ENCODE results near the gene STX7.

The STX7 gene

DNA sequence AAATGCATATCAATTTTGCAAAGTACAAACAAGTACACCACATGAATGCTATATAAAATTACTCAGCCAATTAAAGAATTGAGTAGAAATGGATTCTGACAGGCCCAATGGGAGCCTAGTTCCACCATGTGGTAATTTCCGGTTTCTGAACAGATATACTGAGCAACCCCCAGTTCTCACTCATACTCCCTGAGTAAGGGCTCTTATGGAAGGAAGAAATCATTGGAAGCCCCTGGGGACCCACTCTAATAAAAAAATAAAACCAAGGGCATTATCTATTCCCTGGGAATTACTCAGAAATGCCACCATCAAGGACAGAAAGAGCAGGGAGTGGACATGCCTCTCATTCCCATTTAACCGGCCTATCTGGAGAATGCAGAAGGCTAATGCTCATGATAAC, 34.6 kb downstream of the STX7 start:
- FAIRE-seq (no peak), DNase-seq (ENCODE audit: low spot score) (no peak)

DNA sequence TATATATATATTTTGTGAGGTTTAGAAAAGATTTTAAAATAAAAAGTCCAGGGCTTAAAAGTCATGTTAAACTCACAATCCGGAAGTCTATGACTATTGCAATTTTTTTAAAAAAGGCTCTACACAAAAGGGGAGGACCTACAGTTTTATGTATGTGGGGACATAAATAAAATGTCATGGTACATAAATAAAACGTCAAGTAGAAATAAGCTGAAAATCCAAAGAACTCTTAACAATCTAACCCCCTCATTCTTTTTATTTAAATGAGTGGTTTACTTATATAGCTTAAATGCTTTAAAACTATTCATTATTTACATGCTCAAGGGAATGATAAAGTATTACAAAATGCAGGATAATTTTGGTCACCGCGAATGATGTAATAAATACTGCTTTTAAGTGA, 36.2 kb downstream of the STX7 start:
- DNase-seq (ENCODE audit: low spot score) (no peak), FAIRE-seq (no peak)

DNA sequence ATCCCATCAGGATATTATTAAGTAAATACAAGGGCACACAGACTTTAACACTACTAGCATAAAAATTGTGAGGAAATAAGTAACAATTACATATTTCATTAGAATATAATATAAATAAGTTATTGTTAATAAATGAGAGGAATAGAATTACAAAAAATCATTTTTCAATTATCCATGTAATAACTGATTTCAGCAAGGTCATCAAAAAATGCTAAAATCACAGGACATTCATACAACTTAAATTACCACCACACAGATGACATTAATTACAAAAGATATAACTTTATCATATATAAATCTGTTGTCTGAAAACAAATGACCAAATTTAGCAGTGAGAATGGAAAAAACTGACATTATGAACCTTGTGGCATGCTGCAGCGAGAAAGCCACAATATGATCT, 37.0 kb downstream of the STX7 start:
- FAIRE-seq: peak; percentile 12
- DNase-seq (ENCODE audit: low spot score): no peak

DNA sequence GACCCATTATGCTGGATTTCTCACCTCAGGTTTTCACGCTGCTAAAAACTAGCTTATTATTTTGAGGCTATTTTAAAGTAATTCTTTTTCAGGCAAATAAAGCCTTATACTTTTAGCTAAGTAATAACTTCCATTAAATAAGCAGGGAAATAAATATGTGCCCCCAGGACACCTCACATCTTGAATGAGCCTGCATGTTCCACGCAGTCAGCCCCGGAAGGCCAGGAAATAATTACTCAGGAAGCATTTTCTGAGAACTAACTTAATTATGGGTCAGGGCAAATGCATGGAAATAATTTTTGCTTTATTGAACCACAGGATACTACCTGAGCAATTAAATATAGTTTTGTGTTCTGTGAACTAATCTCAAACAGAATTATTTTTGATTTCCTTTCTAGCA, 41.1 kb downstream of the STX7 start:
- FAIRE-seq: no peak

DNA sequence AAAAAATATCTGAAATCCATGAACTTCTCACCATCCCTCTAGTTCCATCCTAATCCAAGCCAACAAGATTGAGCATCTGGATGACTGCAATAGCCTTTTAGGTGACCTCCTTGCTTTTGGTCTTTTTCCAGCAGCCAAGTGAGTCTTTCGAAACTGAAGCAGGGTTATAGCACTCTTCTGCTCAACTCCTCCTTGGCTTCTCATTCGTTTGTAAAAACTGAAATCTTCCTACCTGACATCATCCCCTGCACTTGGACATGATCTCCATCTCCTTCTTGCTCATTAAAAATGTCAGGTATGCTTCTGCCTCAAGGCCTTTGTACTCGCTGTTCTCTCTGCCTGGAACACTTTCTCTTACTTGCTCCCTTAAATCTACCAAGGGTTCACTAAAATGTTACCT, 46.0 kb downstream of the STX7 start:
- DNase-seq (ENCODE audit: low spot score): no peak
- FAIRE-seq: no peak

More for the DNA sequence above, 41.1 kb downstream of the STX7 start:
- DNase-seq (ENCODE audit: low spot score): no peak

DNA sequence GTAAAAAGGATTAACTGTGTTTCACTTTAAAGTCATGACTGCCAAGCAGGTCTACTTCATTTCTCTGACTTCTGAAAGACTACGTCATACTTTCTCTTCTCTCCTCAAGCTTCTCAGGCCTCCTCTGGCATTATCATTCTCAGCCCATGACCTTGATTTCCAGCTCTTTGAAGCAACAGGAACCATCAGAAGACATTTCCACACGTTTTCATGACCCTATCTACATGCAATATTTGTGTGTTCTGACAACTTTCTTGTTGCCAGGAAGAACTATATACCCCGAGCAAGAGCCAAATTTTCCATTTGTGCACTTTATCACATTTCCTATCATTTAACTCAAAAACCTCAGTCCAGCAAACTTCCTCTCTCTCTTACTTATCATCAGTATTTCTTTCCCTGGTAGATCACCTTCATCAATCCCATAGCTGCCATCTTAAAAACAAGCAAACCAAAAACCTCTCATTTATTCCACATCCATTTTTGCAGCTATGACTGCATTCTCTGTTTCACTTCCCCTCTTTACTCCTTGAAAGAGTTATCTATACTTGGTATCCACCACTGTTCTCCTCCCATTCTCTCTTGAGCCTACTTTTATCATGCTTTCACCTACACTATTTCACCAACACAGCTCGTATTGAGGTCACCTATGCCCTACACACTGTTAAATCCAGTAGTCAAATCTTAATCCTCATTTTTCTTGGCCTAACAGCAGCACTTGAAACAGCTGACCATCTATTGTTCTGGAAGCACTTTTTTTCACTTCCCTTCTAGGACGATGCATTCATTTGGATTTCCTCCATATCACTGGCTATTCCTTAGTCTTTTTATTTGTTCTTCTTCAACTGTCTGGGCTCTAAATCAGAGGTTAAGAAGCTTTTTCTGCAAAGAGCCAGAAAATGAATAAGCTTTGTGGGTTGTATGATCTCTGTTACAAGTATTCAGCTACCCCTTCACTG, 47.1 kb downstream of the STX7 start:
- no peak for DNase-seq (ENCODE audit: low spot score)

DNA sequence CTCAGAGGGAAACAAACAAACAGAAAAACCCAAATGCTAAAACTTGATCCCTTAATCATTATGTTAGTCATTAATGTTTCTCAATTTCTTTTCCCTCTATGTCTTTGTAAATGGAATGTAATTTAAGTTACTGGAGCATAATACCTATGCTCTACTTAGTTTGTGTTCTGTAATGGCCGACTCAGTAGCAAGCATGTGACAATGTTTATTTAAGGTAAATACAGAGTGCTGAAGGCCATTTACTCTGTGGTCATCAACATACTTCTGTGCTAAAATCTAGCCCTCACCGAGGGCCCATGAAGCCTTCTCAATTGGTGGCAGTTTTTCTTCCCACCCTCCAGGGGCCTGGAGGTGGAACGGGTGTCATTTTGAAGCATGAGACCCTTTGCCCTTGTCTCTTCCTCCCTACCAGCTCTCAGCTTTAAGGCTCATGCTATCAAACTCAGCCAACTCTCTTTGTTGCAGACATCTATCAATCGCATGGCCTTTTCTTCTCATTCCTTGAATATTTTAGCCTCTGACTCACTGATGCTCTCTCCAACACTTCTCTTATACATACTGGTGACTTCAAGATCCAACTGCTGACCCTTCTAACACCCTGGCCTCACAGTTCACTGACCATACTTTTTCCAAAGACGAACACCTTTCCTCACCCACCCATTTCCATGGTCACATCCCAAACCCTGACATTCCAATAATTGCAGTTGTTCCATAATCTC, 48.2 kb downstream of the STX7 start:
- DNase-seq (ENCODE audit: low spot score): peak; percentile 78
- FAIRE-seq: peak; percentile 73

More for the DNA sequence above, 47.1 kb downstream of the STX7 start:
- FAIRE-seq: no peak

DNA sequence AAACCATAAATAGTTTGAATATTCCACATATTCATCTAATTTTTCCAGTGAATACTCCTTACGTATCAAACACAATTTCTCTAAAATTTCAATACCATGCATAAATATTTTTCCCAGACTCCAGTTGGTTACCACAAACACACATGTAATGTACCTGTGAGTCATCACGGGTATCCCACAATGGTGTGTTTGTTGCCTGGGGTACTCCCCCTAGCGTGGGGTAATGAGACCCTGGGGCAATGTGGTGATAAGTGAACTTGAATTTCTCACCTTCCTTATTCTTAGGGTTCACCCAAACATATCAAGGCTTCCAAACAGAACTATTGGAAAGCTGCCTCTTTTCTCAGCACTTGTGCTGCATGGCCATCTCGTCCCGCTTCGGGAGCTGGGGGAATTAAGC, 51.0 kb downstream of the STX7 start:
- DNase-seq (ENCODE audit: low spot score) (no peak), FAIRE-seq (no peak)

DNA sequence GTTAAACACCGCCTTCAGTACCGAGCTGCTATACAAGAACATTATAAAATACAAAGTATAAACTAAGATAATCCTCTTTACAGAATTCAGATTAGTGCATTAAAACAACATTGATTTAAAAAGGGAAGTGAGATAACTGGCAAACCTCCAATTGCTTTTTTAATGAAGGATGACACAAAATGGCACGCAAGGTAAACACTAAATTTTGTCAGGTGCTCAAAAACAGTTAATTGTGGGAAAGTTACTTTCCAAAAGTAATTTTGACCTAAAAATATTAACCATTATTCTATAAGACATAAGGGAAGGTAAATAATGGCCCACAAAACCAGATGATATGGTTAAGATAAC, 53.3 kb downstream of the STX7 start:
- DNase-seq (ENCODE audit: low spot score) (no peak), FAIRE-seq (no peak)

DNA sequence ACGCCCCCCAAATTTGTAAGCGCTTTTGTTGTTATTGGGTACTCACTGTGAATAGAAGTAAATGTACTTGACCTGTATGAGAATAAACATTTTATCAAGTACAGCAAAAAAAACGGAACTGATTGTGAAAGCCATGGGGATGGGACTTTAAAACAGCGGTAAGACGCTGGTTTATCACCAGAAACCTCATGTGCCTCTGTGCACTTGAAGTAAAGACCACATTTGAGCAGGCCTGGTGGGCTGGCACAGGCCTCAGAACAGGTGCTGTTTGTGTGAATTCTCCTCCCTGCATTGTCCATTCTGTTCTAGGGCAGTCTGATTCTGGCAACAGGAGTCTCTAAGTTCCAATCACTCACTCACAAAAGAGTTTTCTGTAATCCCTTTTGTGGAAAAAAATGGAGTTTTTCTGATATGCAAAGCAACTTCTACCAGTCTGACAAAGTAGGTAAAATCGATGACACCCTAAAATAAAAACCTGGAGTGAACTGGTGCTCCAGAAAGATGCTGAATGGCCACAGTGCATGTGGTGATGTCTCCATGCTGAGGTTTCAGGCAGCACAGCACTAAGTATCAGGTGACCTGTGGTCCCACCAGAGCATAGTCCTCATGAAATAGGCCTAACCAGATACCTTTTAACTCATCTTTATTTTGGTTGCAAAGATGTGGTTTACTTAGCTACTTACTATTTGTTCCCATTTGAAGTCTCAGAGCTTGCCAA, 53.9 kb downstream of the STX7 start:
- DNase-seq (ENCODE audit: low spot score) (no peak), FAIRE-seq (no peak)

DNA sequence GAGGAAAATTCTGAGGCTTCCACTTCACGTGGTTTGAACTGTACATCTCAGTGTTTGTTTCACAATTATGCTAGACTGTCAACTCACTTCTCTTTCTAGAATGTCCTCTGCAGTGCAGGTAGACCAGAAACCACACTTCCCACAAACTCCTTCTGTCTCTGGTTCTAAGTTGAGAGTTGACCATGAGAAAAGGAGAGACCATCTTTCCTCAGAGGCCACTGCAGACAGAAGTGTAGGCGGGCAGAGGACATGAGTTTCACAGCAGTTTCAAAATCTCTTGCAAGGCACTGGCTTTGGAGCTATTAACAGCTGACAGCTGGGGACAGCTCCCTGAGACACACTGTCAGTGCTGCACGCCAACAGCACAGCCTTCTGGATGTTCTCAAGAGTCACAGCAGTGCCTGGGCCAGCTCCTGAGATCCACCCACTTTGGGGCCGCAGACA, 56.2 kb downstream of the STX7 start:
- DNase-seq (ENCODE audit: low spot score): no peak
- no peak for FAIRE-seq

DNA sequence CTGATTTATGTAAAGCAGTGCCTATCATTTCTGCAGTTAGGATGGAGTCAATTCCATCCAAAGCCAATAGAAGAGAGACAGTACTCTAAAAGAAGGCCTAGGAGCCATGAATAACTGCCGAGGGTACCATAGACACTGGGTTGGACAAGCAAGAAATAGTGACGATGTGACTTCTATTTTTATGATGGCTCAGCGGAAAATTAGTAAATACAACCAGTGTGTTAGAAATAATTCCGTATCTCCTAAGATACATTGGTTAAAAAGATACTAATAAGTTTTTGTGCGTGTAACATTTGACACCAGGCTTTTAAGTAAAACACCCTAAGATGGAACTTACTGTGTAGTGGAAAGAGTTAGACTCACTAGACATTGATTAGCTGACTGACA, 66.1 kb downstream of the STX7 start:
- no peak for FAIRE-seq
- DNase-seq (ENCODE audit: low spot score): no peak

DNA sequence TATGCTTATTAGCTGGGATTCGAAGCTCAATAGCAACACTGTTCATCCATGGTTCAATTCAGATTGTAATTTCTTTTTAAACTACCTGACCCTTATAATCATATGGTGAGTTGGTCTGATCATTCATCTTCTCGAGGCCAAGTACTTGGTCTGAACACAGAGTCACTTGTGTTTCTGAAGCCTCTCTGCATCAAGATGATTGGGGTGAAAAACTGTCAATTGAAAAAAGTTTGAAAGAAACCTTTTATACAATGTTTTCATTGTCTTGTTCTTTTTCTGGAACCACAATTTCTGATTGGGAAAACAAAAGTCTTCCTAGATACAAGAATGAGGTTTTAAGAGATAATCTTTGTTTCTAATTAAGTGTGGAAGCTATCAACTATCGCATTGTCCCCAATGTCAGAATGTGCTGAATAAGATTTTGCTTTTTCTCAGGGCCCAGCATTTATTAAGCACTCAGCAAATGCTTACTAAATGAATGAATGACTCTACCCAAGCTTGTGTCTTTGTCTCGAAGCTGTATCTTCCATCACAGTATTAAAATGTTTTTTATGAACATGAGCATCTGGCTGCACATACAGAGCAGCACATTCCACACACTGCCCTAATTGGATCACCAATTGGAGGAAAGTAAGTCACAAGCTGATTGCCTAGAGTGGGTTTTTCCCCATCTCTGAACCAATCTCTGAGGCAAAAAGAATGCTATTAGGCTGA, 66.6 kb downstream of the STX7 start:
- no peak for DNase-seq (ENCODE audit: low spot score)
- no peak for FAIRE-seq

DNA sequence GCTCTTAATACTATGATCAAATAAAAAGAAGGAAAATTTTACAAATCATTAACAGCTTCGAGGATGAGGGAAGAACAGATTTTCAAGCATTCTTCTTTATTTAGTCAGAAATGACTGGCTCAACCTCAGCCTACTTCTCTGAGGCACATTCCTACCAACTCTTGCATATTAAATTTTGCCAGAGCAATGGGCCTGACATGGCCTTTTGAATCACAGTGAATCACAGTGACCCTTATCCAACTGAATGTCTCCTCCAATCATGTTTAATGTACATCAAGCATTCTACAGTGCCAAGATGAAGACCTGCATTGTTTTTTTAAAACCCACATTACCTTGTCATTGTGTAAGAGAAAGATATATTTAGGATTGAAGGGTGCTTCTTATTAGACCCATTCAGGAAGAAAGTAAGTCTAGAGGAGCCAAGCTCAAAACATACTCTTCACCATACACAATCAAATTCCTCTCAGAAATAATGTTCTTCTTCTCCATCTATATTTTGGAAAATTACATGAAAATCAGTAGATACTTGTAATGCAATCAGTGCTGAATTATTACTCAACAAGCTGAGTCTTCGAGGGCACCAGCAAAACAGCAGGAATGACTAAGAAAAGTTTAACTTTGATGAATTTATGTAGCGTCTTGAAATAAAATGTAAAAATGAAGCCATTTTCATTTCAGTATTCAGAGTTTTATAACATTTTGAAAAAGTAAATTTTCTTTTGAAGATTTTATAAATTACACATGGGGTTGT, 67.5 kb downstream of the STX7 start:
- peak; percentile 95 for DNase-seq (ENCODE audit: low spot score)

DNA sequence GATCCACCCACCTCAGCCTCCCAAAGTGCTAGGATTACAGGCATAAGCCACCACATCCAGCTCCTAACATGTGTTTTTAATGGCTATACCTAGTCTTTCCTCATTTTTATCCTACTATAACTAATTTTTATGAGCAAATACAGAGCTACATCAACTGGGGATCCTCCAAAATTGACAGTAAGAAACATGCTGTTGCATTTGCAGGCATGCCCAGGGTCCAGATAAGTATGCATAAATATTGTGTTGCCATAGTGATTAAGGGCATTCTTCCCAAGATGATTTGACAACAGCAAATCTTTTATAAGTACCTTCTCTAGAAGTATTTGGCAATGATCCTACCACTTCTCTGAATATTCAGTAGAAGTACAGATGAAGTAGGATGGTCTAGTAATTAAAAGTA, 69.7 kb downstream of the STX7 start:
- DNase-seq (ENCODE audit: low spot score): peak; percentile 31
- no peak for FAIRE-seq

More for the DNA sequence above, 67.5 kb downstream of the STX7 start:
- FAIRE-seq: peak; percentile 99

DNA sequence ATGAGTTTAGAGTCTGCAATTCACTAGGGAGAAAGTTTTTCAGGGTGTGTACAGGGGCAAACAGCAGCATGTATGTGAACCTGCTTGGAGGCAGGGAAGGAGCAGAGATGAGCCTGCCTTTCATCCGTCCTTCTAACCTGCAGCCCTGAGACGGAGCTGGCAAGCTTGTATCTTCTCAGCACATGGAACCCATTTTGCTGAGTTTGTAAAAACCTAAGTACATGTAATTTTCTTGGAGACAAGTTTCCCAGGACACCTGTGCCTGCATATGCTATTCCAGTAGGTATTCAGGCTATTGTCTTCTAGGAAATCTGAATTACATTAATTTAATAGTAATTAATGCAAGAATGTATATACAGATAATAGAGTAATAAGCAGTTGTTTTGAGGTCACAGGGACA, 82.8 kb downstream of the STX7 start:
- FAIRE-seq (no peak), DNase-seq (ENCODE audit: low spot score) (no peak)

DNA sequence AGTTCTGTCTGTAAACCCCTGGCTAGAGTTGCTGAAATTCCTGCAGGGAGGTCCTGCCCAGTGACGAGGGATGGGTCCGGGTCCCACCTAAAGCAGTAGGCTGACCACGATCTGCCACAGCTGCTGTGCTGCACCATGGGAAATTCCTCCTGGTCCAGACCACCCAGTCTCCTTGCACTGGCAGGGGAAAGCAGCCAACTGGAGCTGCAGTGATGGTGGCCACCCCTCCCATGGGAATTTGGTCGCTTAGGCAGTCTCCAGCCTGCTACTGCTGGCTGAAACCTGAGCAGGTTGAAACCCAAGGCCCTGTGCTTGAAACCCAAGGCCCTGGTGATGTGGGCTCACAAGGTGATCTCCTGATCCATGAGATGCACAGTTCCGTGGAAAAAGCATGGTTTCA, 87.7 kb downstream of the STX7 start:
- DNase-seq (ENCODE audit: low spot score) (no peak), FAIRE-seq (no peak)

DNA sequence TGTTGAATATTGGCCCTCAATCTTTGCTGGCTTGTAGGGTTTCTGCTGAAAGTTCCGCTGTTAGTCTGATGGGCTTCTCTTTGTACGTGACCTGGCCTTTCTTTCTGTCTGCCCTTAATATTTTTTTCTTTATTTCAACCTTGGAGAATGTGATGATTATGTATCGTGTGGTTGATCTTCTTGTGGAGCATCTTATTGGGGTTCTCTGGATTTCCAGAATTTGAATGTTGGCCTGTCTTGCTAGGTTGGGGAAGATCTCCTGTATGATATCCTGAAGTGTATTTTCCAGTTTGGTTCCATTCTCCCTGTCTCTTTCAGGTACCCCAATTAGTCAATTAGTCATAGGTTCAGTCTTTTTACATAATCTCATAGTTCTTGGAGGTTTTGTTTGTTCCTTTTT, 89.1 kb downstream of the STX7 start:
- no peak for FAIRE-seq
- no peak for DNase-seq (ENCODE audit: low spot score)

DNA sequence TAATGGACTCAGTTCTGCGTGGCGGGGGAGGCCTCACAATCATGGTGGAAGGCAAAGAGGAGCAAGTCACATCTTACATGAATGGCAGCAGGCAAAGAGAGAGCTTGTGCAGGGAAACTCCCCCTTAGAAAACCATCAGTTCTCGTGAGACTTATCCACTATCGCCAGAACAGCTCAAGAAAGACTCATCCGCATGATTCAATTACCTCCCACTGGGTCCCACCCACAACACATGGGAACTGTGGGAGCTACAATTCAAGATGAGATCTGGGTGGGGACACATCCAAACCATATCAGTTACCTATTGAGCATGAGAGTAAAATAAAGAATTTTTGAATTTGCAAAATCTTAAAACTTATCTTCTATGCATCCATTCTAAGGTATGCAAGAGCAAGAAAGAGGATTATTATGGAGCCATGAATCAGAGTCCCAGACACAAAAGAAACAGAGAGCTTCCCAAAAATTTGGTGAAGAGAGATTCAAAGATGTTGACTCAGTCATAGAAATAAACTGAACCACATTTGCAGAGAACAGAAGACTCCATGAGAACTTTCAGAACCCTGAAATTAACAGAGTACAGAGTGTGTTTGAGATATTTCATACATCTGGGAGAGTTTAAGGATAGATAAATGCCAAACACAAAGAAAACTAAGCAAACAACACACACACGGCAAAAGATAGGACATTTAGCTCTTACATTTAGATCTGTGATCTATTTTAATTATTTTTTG, 94.5 kb downstream of the STX7 start:
- DNase-seq (ENCODE audit: low spot score) (no peak), FAIRE-seq (no peak)

DNA sequence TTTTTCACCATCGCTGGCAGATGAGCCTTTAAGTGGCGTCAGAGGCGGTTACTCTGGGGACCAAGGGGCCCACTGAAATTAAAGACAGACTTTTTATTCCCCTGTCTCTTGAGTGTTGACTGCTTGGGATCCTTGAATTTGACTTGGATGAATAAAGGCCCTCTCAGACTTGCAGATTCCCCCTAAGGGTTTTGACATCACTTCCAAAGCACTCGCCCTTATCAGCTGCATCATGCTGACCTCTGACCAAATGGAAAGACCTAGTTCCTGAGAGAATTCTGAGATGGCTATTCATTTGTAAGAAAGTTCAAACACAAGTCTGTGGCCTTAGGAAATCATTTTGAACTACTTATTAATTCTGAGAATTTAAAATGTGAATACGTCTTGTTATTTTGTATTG, 98.2 kb downstream of the STX7 start:
- DNase-seq (ENCODE audit: low spot score): no peak
- no peak for FAIRE-seq
